ENCODE results near the gene SKAP1. TPM values are rescaled to one million over a fixed set of nuclear protein-coding genes. Genes with fewer than 3 reads are reported as not detected.

The SKAP1 gene
- total and polyA plus RNA-seq, 2 of the 13 experiments (the other 11 are each of a cell fraction or from before 2014, with no cell fraction given), result 0.21 TPM; not detected in 1

DNA sequence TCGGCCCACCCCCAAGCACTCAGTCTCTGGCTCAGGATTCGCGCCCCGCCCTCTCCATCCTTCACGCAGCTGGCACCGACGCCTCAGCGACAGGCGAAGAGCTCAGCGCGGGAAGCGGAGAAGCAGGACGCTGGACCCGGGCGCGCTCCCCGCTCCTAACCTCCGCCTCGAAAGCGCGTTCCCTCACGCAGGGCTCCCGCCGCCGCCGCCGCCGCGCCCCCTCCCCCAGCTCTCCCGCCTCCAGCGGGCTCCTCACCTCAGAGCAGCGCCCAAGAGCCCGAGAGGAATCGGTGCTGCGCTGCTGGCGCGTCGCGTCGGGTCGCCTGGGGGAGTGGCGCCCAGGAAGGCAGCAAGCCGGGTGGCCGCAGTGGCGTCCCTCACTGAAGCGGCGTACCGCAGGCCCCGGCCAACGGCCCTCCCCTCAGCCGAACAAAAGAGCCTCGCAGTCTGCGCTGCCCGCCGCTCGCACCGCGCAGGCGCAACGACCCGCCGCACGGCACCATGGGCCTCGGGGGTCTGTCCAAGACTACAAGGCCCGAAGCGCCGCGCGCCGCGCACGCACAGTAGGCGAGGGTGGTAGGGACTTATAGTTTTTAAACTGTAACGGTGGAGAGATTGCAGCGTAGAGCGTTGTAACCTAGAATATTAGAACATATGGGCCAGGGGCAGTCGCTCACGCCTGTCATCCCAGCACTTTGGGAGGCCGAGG lies 328.8 kb downstream of the SKAP1 start, which contains the start of gene CBX1 (continued):
- TF ChIP-seq HMG20B (CRISPR knock-in tag; conservative IDR thresholded peaks at IDR 0.05) (0 out of 2 replicates have a peak, but pooled peaks have one; percentile 7), DNMT3B (CRISPR knock-in tag; conservative IDR thresholded peaks at IDR 0.05) (no peak), FOXM1 (CRISPR knock-in tag; IDR thresholded peaks at IDR 0.05) (0 out of 2 replicates have a peak, but pooled peaks have one; percentile 59), ZNF343 (CRISPR knock-in tag; IDR thresholded peaks at IDR 0.05) (peak; percentile 90; the same call in 1 of the 2 replicates), ZNF605 (CRISPR knock-in tag; IDR thresholded peaks at IDR 0.05) (peak; percentile 88; the same call in 1 of the 2 replicates), ZNF563 (CRISPR knock-in tag; IDR thresholded peaks at IDR 0.05) (peak; percentile 98), ATF1 (CRISPR knock-in tag; IDR thresholded peaks at IDR 0.05) (no peak), CENPX (CRISPR knock-in tag; IDR thresholded peaks at IDR 0.05) (no peak), ZNF317 (CRISPR knock-in tag; IDR thresholded peaks at IDR 0.05) (peak; percentile 39; the same call in 1 of the 2 replicates), SIN3A (IDR thresholded peaks at IDR 0.05; ENCODE audit: borderline replicate concordance, low read depth, low read length) (0 out of 2 replicates have a peak, but pooled peaks have one; percentile 33), TOPORS (CRISPR knock-in tag; IDR thresholded peaks at IDR 0.05) (peak; percentile 50; the same call in 1 of the 2 replicates), TAF1 (CRISPR knock-in tag; IDR thresholded peaks at IDR 0.05) (peak; percentile 83; the same call in 1 of the 2 replicates), ZNF749 (CRISPR knock-in tag; IDR thresholded peaks at IDR 0.05; ENCODE audit: borderline replicate concordance) (0 out of 2 replicates have a peak, but pooled peaks have one; percentile 21), SMAD1 (CRISPR knock-in tag; IDR thresholded peaks at IDR 0.05; ENCODE audit: borderline replicate concordance, low read depth) (peak; percentile 70; the same call in 1 of the 2 replicates), SKI (IDR thresholded peaks at IDR 0.05; ENCODE audit: partially characterized antibody) (peak; percentile 86), XRCC5 (optimal IDR thresholded peaks at IDR 0.05; ENCODE audit: low read length) (peak; percentile 72)
- TF ChIP-seq, protein P1, sequence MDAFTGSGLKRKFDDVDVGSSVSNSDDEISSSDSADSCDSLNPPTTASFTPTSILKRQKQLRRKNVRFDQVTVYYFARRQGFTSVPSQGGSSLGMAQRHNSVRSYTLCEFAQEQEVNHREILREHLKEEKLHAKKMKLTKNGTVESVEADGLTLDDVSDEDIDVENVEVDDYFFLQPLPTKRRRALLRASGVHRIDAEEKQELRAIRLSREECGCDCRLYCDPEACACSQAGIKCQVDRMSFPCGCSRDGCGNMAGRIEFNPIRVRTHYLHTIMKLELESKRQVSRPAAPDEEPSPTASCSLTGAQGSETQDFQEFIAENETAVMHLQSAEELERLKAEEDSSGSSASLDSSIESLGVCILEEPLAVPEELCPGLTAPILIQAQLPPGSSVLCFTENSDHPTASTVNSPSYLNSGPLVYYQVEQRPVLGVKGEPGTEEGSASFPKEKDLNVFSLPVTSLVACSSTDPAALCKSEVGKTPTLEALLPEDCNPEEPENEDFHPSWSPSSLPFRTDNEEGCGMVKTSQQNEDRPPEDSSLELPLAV (CRISPR knock-in tag; conservative IDR thresholded peaks at IDR 0.05; ENCODE audit: low read depth), result no peak
- TF ChIP-seq, protein P2, sequence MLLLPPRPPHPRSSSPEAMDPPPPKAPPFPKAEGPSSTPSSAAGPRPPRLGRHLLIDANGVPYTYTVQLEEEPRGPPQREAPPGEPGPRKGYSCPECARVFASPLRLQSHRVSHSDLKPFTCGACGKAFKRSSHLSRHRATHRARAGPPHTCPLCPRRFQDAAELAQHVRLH (CRISPR knock-in tag; IDR thresholded peaks at IDR 0.05; ENCODE audit: borderline replicate concordance, low read depth), result peak; percentile 61; the same call in 1 of the 2 replicates
- TF ChIP-seq, protein P3, sequence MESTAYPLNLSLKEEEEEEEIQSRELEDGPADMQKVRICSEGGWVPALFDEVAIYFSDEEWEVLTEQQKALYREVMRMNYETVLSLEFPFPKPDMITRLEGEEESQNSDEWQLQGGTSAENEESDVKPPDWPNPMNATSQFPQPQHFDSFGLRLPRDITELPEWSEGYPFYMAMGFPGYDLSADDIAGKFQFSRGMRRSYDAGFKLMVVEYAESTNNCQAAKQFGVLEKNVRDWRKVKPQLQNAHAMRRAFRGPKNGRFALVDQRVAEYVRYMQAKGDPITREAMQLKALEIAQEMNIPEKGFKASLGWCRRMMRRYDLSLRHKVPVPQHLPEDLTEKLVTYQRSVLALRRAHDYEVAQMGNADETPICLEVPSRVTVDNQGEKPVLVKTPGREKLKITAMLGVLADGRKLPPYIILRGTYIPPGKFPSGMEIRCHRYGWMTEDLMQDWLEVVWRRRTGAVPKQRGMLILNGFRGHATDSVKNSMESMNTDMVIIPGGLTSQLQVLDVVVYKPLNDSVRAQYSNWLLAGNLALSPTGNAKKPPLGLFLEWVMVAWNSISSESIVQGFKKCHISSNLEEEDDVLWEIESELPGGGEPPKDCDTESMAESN (CRISPR knock-in tag; conservative IDR thresholded peaks at IDR 0.05), result peak; percentile 98
- TF ChIP-seq, protein P4, sequence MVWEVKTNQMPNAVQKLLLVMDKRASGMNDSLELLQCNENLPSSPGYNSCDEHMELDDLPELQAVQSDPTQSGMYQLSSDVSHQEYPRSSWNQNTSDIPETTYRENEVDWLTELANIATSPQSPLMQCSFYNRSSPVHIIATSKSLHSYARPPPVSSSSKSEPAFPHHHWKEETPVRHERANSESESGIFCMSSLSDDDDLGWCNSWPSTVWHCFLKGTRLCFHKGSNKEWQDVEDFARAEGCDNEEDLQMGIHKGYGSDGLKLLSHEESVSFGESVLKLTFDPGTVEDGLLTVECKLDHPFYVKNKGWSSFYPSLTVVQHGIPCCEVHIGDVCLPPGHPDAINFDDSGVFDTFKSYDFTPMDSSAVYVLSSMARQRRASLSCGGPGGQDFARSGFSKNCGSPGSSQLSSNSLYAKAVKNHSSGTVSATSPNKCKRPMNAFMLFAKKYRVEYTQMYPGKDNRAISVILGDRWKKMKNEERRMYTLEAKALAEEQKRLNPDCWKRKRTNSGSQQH (CRISPR knock-in tag; IDR thresholded peaks at IDR 0.05; ENCODE audit: low read depth), result peak; percentile 73; the same call in 1 of the 2 replicates
- TF ChIP-seq, protein P5, sequence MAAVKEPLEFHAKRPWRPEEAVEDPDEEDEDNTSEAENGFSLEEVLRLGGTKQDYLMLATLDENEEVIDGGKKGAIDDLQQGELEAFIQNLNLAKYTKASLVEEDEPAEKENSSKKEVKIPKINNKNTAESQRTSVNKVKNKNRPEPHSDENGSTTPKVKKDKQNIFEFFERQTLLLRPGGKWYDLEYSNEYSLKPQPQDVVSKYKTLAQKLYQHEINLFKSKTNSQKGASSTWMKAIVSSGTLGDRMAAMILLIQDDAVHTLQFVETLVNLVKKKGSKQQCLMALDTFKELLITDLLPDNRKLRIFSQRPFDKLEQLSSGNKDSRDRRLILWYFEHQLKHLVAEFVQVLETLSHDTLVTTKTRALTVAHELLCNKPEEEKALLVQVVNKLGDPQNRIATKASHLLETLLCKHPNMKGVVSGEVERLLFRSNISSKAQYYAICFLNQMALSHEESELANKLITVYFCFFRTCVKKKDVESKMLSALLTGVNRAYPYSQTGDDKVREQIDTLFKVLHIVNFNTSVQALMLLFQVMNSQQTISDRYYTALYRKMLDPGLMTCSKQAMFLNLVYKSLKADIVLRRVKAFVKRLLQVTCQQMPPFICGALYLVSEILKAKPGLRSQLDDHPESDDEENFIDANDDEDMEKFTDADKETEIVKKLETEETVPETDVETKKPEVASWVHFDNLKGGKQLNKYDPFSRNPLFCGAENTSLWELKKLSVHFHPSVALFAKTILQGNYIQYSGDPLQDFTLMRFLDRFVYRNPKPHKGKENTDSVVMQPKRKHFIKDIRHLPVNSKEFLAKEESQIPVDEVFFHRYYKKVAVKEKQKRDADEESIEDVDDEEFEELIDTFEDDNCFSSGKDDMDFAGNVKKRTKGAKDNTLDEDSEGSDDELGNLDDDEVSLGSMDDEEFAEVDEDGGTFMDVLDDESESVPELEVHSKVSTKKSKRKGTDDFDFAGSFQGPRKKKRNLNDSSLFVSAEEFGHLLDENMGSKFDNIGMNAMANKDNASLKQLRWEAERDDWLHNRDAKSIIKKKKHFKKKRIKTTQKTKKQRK (IDR thresholded peaks at IDR 0.05; ENCODE audit: low read length), result no peak

All from HepG2 (cell line).